Suprapubic skin (tissue), 4 donors: ENCODE measurements around the gene EPN2.

Experiments
- EP300 ChIP-seq: sonication (generic); formaldehyde crosslinking; IDR thresholded peaks from one replicate; pipeline ENCODE4 v1.6.1; 2017; ENCODE audit warnings: antibody characterized with exemption
- POLR2A ChIP-seq, 2 donors: fragments of 450-650 bp; IDR thresholded peaks; one replicate each; pipeline ENCODE4 v1.6.1; 2017; ENCODE audit warnings: antibody characterized with exemption in 2 of 2, mild to moderate bottlenecking in 2 of 2, moderate library complexity in 2 of 2
- POLR2AphosphoS5 ChIP-seq, 3 donors: sonication (generic); formaldehyde crosslinking; IDR thresholded peaks; one replicate each; pipeline ENCODE4 v1.6.1; 2017; ENCODE audit warnings: antibody characterized with exemption in 3 of 3
- TF ChIP-seq, protein P1 (sequence below), 2 donors: fragments of 200-600 bp in 1 of 2; fragments of 450-650 bp in 1 of 2; sonication (generic) in 1 of 2; IDR thresholded peaks; one replicate each; pipeline ENCODE4 v1.5.1; 2016 to 2019; ENCODE audit warnings: antibody characterized with exemption in 2 of 2, mild to moderate bottlenecking in 1 of 2, moderate library complexity in 1 of 2

DNA sequence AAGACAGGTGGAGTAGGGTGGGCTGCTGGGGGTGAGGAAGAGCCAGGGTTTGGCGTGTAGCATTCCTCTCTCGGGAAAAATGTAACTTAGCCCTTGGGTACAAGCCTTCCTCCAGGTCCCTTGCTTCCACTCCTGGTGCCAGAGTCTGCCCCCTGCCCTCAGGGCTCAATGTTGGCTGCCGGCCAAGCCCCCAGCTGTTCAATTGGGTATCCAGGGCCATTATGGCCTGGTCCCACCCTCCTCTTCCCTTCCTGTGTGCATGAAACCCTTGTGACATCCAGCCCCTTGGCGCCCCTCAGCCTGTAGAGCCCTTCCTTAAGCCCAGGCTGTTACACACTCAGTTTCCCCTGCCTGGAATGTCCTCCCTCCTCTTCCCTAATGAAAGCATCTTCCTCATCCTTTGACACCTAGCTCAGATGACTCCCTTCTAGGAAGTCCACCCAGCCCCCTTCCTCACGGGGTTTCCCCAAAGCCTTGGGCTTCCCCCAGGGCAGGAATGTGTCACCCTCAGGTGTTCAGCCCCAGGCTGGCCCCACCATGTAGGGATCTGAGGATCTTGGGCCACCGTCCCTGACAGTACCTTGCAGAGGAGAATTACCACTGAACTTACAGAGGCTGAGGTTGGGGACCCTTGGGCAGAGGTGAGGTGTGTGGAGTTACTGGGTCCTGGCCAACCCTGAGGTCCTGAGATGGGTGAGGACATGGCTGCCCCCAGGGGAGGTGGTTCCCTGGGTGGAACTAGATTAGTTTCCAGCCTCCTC lies 95.4 kb downstream of the EPN2 start:
- TF ChIP-seq POLR2AphosphoS5 (IDR thresholded peaks at IDR 0.05), result no peak
- no peak for TF ChIP-seq POLR2A (IDR thresholded peaks at IDR 0.05)
- TF ChIP-seq, protein P1, sequence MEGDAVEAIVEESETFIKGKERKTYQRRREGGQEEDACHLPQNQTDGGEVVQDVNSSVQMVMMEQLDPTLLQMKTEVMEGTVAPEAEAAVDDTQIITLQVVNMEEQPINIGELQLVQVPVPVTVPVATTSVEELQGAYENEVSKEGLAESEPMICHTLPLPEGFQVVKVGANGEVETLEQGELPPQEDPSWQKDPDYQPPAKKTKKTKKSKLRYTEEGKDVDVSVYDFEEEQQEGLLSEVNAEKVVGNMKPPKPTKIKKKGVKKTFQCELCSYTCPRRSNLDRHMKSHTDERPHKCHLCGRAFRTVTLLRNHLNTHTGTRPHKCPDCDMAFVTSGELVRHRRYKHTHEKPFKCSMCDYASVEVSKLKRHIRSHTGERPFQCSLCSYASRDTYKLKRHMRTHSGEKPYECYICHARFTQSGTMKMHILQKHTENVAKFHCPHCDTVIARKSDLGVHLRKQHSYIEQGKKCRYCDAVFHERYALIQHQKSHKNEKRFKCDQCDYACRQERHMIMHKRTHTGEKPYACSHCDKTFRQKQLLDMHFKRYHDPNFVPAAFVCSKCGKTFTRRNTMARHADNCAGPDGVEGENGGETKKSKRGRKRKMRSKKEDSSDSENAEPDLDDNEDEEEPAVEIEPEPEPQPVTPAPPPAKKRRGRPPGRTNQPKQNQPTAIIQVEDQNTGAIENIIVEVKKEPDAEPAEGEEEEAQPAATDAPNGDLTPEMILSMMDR (IDR thresholded peaks at IDR 0.05), result no peak
- no peak for TF ChIP-seq EP300
